GM12873 (cell line): Measurements from ENCODE around the gene CALML6.

Experiments
- CTCF ChIP-seq: IDR thresholded peaks from 2 replicates; pipeline ENCODE4 v1.5.1; 2012; ENCODE audit warnings: low read depth, mild to moderate bottlenecking, moderate library complexity, low read length, control low read depth; ENCODE audit not compliant: insufficient read depth; ENCODE audit errors: missing control alignments

Gene CALML6

DNA sequence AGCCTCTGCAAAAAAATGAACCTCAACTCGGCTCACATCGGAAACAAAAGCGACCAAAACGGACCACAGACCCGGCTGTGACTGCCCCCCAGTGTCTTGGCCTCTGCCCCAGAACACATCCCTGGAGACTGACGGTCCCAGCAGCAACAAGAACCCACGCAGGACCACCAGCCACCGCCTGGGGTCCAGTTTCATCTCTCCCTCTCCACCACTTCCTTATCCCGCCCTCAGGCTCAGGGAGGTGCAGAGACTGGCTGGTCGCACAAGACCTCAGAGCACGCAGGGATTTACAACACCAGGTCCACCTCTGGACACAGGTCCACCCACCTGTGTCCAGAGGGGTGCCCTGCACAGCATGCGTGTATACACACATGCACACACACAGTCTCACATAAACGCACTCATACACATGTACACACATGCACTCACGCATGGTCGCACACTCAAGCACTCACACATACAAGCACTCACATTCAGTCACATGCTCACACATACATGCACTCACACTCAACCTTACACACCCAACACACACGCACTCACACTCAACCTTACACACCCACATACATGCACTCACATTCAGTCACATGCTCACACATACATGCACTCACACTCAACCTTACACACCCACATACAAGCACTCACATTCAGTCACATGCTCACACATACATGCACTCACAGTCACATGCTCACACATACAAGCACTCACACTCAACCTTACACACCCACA, 22.7 kb downstream of the CALML6 start:
- no peak for TF ChIP-seq CTCF

- TF ChIP-seq CTCF: no peak
Measured at GRCh38 chr1:1938276-1938573, 23.2 kb downstream of the CALML6 start.

GRCh38 chr1:1938613-1939295, 23.7 kb downstream of the CALML6 start:
- no peak for TF ChIP-seq CTCF

DNA sequence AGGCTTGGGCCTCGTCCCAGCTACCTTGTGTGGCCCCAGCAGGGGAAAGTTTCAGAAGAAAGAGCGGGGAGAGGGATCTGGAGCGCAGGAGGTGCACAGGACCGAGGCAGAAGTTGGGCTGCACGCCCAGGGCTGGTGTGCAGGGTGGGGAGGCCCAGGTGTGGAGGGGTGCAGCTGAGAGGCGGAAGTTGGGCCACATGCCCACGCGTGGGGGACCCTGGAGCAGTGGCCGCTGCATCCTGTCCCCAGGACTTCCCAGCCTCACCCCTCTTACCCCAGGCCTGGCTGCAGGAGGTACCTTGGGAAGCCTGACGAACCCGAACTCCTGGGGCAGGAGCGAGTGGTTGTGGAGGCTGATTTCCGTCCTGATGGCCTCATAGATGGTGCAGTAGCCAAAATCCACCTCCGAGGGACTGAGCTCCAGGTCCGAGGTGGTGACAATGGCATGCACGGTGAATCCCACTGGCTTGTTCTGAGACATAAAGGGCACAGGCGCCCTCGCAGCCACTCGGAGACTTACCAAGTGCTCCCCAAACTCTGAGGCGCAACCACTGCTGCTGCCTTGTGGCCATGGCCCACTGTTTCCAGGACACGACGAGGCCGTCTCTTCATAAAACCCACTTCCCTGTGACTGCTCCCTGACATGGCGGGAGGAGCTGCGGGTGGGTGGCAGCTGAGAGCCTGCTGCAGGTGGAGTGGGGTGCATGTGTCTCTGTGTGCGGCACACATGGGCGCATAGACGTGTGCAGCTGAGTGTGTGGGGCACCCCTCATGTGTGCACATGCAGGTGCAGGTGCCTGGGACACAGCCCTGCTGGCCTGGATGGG, 24.4 kb downstream of the CALML6 start:
- no peak for TF ChIP-seq CTCF

DNA sequence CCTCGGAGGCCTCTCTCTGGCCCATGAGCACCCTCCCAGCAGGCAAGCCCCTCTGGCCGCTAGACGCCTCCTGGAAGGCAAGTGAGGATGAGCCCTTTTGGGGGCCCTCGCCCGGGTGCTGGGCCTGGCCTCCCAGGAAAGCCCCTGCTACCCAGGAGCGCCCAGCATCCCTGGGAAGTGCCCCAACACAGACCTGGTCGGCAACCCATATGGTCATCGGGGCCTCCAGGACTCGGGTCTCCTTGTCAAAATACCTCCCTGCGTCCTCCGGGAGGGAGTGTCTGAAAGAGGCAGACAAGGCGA, 25.0 kb downstream of the CALML6 start:
- no peak for TF ChIP-seq CTCF

GRCh38 chr1:1941211-1941841, 26.3 kb downstream of the CALML6 start:
- TF ChIP-seq CTCF: no peak
